ENCODE data around the gene FBXO42. TPM values are rescaled to one million over a fixed set of nuclear protein-coding genes. Genes with fewer than 3 reads are reported as not detected.

The FBXO42 gene
- total and polyA plus RNA-seq, 2 of the 13 experiments (the other 11 are each of a cell fraction or from before 2014, with no cell fraction given), result 7.6 to 17.5 TPM

DNA sequence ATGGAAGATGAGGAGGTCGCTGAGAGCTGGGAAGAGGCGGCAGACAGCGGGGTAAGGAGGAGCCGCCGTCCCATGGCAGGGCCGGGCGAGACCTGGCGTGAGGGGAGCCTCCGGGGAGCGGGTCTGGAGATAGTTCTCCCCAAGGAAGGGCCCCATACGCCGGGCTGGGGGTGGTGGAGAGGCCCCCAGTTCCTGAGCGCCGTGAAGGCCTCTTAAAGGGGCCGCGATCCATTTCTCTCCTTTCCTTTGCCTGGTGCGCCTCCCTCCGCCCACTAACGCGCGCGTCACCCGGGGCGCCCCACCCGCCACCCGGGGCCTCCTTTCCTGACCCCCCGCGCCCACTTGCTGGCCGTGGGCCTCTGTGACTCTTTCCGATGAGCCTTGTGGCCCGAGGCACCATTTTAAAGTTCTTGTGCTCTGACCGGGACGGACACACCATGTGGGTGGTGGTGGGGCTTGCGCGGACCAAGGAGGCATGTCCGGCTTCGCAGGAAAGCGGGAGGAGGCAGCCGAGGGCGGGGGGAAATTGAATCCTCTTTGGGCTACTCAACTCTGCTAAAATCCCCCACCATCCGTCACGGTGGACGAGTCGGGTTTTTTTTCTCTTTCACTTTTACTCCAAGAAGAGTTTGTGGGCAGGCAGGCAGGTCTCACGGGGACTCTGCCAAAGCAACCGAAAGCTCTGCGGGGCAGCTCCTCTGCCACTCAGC is 15.1 kb upstream of the FBXO42 start (continued):
- TF ChIP-seq, protein P1, sequence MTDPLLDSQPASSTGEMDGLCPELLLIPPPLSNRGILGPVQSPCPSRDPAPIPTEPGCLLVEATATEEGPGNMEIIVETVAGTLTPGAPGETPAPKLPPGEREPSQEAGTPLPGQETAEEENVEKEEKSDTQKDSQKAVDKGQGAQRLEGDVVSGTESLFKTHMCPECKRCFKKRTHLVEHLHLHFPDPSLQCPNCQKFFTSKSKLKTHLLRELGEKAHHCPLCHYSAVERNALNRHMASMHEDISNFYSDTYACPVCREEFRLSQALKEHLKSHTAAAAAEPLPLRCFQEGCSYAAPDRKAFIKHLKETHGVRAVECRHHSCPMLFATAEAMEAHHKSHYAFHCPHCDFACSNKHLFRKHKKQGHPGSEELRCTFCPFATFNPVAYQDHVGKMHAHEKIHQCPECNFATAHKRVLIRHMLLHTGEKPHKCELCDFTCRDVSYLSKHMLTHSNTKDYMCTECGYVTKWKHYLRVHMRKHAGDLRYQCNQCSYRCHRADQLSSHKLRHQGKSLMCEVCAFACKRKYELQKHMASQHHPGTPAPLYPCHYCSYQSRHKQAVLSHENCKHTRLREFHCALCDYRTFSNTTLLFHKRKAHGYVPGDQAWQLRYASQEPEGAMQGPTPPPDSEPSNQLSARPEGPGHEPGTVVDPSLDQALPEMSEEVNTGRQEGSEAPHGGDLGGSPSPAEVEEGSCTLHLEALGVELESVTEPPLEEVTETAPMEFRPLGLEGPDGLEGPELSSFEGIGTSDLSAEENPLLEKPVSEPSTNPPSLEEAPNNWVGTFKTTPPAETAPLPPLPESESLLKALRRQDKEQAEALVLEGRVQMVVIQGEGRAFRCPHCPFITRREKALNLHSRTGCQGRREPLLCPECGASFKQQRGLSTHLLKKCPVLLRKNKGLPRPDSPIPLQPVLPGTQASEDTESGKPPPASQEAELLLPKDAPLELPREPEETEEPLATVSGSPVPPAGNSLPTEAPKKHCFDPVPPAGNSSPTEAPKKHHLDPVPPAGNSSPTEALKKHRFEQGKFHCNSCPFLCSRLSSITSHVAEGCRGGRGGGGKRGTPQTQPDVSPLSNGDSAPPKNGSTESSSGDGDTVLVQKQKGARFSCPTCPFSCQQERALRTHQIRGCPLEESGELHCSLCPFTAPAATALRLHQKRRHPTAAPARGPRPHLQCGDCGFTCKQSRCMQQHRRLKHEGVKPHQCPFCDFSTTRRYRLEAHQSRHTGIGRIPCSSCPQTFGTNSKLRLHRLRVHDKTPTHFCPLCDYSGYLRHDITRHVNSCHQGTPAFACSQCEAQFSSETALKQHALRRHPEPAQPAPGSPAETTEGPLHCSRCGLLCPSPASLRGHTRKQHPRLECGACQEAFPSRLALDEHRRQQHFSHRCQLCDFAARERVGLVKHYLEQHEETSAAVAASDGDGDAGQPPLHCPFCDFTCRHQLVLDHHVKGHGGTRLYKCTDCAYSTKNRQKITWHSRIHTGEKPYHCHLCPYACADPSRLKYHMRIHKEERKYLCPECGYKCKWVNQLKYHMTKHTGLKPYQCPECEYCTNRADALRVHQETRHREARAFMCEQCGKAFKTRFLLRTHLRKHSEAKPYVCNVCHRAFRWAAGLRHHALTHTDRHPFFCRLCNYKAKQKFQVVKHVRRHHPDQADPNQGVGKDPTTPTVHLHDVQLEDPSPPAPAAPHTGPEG (CRISPR knock-in tag; IDR thresholded peaks at IDR 0.05), result 0 out of 2 replicates have a peak, but pooled peaks have one; percentile 35
- TF ChIP-seq, protein P2, sequence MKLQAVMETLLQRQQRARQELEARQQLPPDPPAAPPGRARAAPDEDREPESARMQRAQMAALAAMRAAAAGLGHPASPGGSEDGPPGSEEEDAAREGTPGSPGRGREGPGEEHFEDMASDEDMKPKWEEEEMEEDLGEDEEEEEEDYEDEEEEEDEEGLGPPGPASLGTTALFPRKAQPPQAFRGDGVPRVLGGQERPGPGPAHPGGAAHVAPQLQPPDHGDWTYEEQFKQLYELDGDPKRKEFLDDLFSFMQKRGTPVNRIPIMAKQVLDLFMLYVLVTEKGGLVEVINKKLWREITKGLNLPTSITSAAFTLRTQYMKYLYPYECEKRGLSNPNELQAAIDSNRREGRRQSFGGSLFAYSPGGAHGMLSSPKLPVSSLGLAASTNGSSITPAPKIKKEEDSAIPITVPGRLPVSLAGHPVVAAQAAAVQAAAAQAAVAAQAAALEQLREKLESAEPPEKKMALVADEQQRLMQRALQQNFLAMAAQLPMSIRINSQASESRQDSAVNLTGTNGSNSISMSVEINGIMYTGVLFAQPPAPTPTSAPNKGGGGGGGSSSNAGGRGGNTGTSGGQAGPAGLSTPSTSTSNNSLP (IDR thresholded peaks at IDR 0.05; ENCODE audit: low read depth, low read length), result no peak
- TF ChIP-seq XBP1 (CRISPR knock-in tag; IDR thresholded peaks at IDR 0.05), result peak; percentile 82; the same call in 1 of the 2 replicates
- 0 out of 2 replicates have a peak, but pooled peaks have one; percentile 33 for TF ChIP-seq ZNF670 (CRISPR knock-in tag; IDR thresholded peaks at IDR 0.05; ENCODE audit: borderline replicate concordance)
- no peak for TF ChIP-seq JUN (CRISPR knock-in tag; IDR thresholded peaks at IDR 0.05)
- peak; percentile 70; the same call in 1 of the 2 replicates for TF ChIP-seq NAIF1 (CRISPR knock-in tag; IDR thresholded peaks at IDR 0.05; ENCODE audit: borderline replicate concordance)
- TF ChIP-seq ZFP37 (CRISPR knock-in tag; IDR thresholded peaks at IDR 0.05; ENCODE audit: borderline replicate concordance), result peak; percentile 44; the same call in 1 of the 2 replicates
- TF ChIP-seq EP300 (IDR thresholded peaks at IDR 0.05; ENCODE audit: low read depth in 2 of 2, low read length in 2 of 2), result no peak
- TF ChIP-seq EP300 (CRISPR knock-in tag; IDR thresholded peaks at IDR 0.05; ENCODE audit: borderline replicate concordance), result no peak
- TF ChIP-seq MYC (CRISPR knock-in tag; IDR thresholded peaks at IDR 0.05; ENCODE audit: borderline replicate concordance), result peak; percentile 83
- no peak for TF ChIP-seq HNF4A (CRISPR knock-in tag; IDR thresholded peaks at IDR 0.05)
- no peak for TF ChIP-seq ZNF326 (CRISPR knock-in tag; IDR thresholded peaks at IDR 0.05; ENCODE audit: borderline replicate concordance)
- TF ChIP-seq ZNF329 (CRISPR knock-in tag; IDR thresholded peaks at IDR 0.05; ENCODE audit: low read depth), result no peak
- no peak for TF ChIP-seq SOX13 (IDR thresholded peaks at IDR 0.05)
- peak in 1 of 2 experiments; percentile 18; a peak in 2 of 4 replicates for TF ChIP-seq SOX13 (CRISPR knock-in tag; conservative IDR thresholded peaks at IDR 0.05 in 1 of 2, IDR thresholded peaks at IDR 0.05 in 1 of 2)
- no peak for TF ChIP-seq YY1 (IDR thresholded peaks at IDR 0.05; ENCODE audit: insufficient read depth, insufficient replicate concordance, low read depth, low read length)
- TF ChIP-seq, protein P3, sequence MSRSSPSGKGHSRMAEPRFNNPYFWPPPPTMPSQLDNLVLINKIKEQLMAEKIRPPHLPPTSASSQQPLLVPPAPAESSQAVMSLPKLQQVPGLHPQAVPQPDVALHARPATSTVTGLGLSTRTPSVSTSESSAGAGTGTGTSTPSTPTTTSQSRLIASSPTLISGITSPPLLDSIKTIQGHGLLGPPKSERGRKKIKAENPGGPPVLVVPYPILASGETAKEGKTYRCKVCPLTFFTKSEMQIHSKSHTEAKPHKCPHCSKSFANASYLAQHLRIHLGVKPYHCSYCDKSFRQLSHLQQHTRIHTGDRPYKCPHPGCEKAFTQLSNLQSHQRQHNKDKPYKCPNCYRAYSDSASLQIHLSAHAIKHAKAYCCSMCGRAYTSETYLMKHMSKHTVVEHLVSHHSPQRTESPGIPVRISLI (CRISPR knock-in tag; IDR thresholded peaks at IDR 0.05; ENCODE audit: borderline replicate concordance), result no peak
- TF ChIP-seq CREB1 (IDR thresholded peaks at IDR 0.05), result no peak
- TF ChIP-seq CREB1 (CRISPR knock-in tag; IDR thresholded peaks at IDR 0.05), result no peak
- TF ChIP-seq GTF3A (CRISPR knock-in tag; conservative IDR thresholded peaks at IDR 0.05), result no peak
- no peak for TF ChIP-seq NFKBIZ (CRISPR knock-in tag; IDR thresholded peaks at IDR 0.05)
